PFSK-1 (cell line): ENCODE results near the gene SRSF4.

ENCODE experiments used
- FOXP2 ChIP-seq: optimal IDR thresholded peaks from 2 replicates; pipeline ENCODE3; 2011; ENCODE audit warnings: borderline replicate concordance, control low read depth, inconsistent platforms; ENCODE audit not compliant: insufficient read depth; ENCODE audit errors: extremely low read length, extremely low read depth
- POLR2AphosphoS5 ChIP-seq: IDR thresholded peaks from 2 replicates; pipeline ENCODE4 v1.6.1; 2012; ENCODE audit warnings: low read depth, mild to moderate bottlenecking, control low read depth, low read length, moderate library complexity
- SIN3A ChIP-seq: IDR thresholded peaks from 2 replicates; pipeline ENCODE4 v1.6.1; 2012; ENCODE audit warnings: mild to moderate bottlenecking, low read length, moderate library complexity, borderline replicate concordance; ENCODE audit not compliant: insufficient read depth
- TAF1 ChIP-seq: IDR thresholded peaks from 2 replicates; pipeline ENCODE4 v1.6.1; 2012; ENCODE audit warnings: low read length, control low read depth, borderline replicate concordance; ENCODE audit not compliant: insufficient read depth
- TF ChIP-seq, protein P1 (sequence below), 2 experiments: IDR thresholded peaks; 2 replicates each; pipeline versions ENCODE4 v1.6.1 to v1.8.0; 2011 to 2012; ENCODE audit warnings: low read depth in 2 of 2, low read length in 2 of 2, control low read depth in 1 of 2, inconsistent platforms in 1 of 2, mild to moderate bottlenecking in 1 of 2, moderate library complexity in 1 of 2; ENCODE audit not compliant: insufficient read depth in 1 of 2

The SRSF4 gene

GRCh38 chr1:29169976-29170375 lies 11.7 kb downstream of the SRSF4 start:
- TF ChIP-seq SIN3A: no peak
- no peak for TF ChIP-seq FOXP2
- TF ChIP-seq, protein P1, sequence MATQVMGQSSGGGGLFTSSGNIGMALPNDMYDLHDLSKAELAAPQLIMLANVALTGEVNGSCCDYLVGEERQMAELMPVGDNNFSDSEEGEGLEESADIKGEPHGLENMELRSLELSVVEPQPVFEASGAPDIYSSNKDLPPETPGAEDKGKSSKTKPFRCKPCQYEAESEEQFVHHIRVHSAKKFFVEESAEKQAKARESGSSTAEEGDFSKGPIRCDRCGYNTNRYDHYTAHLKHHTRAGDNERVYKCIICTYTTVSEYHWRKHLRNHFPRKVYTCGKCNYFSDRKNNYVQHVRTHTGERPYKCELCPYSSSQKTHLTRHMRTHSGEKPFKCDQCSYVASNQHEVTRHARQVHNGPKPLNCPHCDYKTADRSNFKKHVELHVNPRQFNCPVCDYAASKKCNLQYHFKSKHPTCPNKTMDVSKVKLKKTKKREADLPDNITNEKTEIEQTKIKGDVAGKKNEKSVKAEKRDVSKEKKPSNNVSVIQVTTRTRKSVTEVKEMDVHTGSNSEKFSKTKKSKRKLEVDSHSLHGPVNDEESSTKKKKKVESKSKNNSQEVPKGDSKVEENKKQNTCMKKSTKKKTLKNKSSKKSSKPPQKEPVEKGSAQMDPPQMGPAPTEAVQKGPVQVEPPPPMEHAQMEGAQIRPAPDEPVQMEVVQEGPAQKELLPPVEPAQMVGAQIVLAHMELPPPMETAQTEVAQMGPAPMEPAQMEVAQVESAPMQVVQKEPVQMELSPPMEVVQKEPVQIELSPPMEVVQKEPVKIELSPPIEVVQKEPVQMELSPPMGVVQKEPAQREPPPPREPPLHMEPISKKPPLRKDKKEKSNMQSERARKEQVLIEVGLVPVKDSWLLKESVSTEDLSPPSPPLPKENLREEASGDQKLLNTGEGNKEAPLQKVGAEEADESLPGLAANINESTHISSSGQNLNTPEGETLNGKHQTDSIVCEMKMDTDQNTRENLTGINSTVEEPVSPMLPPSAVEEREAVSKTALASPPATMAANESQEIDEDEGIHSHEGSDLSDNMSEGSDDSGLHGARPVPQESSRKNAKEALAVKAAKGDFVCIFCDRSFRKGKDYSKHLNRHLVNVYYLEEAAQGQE (IDR thresholded peaks at IDR 0.05; ENCODE audit: insufficient read depth in 1 of 2, low read depth in 2 of 2, low read length in 2 of 2): no peak
- no peak for TF ChIP-seq POLR2AphosphoS5
- TF ChIP-seq TAF1: no peak

- TF ChIP-seq, protein P1 (IDR thresholded peaks at IDR 0.05; ENCODE audit: insufficient read depth in 1 of 2, low read depth in 2 of 2, low read length in 2 of 2): no peak
- TF ChIP-seq TAF1 (no peak), FOXP2 (no peak), SIN3A (no peak), POLR2AphosphoS5 (no peak)
Observed at GRCh38 chr1:29167904-29168303, 13.8 kb downstream of the SRSF4 start.

DNA sequence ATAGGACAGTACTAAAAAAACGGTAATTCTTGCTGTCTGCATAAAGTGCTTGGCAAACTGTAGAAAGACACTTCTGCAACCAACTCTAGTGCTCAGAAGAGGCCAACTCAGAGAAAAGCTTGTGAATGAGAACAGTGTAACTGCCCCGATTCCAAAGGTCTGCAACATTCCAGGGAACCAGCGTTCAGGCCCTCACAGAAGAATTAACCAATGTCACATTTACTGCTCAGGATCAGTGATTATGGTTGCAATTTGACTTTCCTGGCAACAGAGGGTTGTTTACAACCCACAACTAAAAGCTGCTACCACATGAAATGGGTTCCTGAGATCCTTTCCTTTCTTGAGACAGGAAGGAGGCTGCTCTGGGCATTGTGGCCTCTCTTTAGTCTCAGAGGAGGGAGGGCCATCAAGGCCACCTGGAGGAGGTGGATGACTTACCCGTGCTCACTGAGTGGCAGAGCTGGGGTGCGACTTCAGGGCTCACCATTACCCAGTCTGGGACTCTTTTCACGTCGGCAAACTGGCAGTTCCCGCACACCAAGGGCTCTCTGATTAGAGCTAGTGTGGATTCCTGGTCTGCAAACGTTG lies 15.3 kb downstream of the SRSF4 start:
- TF ChIP-seq TAF1 (no peak), POLR2AphosphoS5 (no peak), FOXP2 (no peak), SIN3A (no peak)
- TF ChIP-seq, protein P1 (IDR thresholded peaks at IDR 0.05; ENCODE audit: insufficient read depth in 1 of 2, low read depth in 2 of 2, low read length in 2 of 2): no peak

DNA sequence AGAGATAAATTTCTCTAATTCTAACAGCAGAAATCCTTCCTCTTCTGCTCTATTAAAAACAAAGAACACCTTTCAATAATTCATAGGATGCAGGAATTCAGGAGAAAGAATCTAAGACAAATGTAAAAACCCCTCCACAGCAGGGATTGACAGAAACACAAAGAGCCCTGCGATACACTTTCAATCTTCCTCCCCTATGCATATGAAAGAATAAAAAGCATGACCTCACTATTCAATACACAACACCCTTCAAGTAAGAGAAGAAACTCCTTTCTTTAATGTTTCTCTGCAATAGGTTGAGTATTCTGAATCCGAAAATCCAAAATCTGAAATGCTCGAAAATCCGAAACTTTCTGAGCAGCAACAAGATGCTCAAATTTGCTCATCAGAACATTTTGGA lies 17.1 kb downstream of the SRSF4 start:
- TF ChIP-seq POLR2AphosphoS5 (no peak), FOXP2 (no peak), TAF1 (no peak), SIN3A (no peak)
- TF ChIP-seq, protein P1 (IDR thresholded peaks at IDR 0.05; ENCODE audit: insufficient read depth in 1 of 2, low read depth in 2 of 2, low read length in 2 of 2): no peak
